Measurements from ENCODE around the gene NUDT14. TPM values are rescaled to one million over a fixed set of nuclear protein-coding genes. Genes with fewer than 3 reads are reported as not detected.

Gene NUDT14
- total and polyA plus RNA-seq, 2 of the 4 experiments (the other 2 are of a cell fraction): 5.6 to 9.3 TPM

GRCh38 chr14:105181549-105182295 is 610 bp upstream of the NUDT14 start:
- Histone ChIP-seq H3K79me1 (ENCODE audit: low read depth in 1 of 2, low read length in 2 of 2) (no peaks in the 10 kb centered on the region), H3K23ac (ENCODE audit: low read depth, low read length) (no peak overlapping the region), H2BK5ac (ENCODE audit: low read depth, low read length, poor library complexity, severe bottlenecking) (no peak overlapping the region), H4K5ac (ENCODE audit: low read depth, low read length) (no peak overlapping the region), H3K18ac (ENCODE audit: low read depth, low read length) (no peak overlapping the region), H3K4ac (ENCODE audit: low read depth, low read length) (no peak overlapping the region), H3K27ac (ENCODE audit: insufficient read depth, low read length) (no peak overlapping the region), H3K9ac (ENCODE audit: low read depth, low read length) (no peak overlapping the region), H2BK15ac (ENCODE audit: low read depth, low read length) (no peak overlapping the region), H4K91ac (ENCODE audit: insufficient read depth, low read depth, low read length) (no peak overlapping the region), H2BK120ac (ENCODE audit: low read depth, low read length) (no peak overlapping the region), H3K4me3 (ENCODE audit: insufficient read depth, low read depth, low read length) (no peak overlapping the region), H3K9me3 (ENCODE audit: control insufficient read depth, insufficient read depth, low read length) (no peaks in the 10 kb centered on the region), H2AK9ac (replicated peaks; ENCODE audit: low read depth, low read length, poor library complexity) (no peak overlapping the region), H2AFZ (replicated peaks; ENCODE audit: low read length, poor library complexity) (peak overlapping the region; percentile 71), H3K9me1 (ENCODE audit: insufficient read depth, low read length) (no peaks in the 10 kb centered on the region), H3K4me2 (ENCODE audit: low read depth, low read length) (no peak overlapping the region), H3K4me1 (ENCODE audit: control insufficient read depth, insufficient read depth, low read length) (peaks cover 2% of the 10 kb centered on the region; the same call in 1 of the 2 replicates), H3K27me3 (ENCODE audit: control insufficient read depth, insufficient read depth, low read length) (peaks cover 17% of the 10 kb centered on the region; the same call in 1 of the 2 replicates), H3K56ac (ENCODE audit: extremely low read depth, insufficient read depth, low read length) (no peak overlapping the region), H2BK20ac (ENCODE audit: low read depth, low read length) (no peak overlapping the region), H4K20me1 (ENCODE audit: insufficient read depth, low read length) (peaks cover 4% of the 10 kb centered on the region; the same call in 1 of the 2 replicates), H3K14ac (replicated peaks; ENCODE audit: low read depth, low read length) (no peak overlapping the region), H3K36me3 (ENCODE audit: control insufficient read depth, insufficient read depth, low read length) (no peaks in the 10 kb centered on the region), H4K8ac (ENCODE audit: low read depth in 2 of 2, low read length in 2 of 2) (no peak overlapping the region), H2AK5ac (ENCODE audit: low read depth, low read length) (no peak overlapping the region)
- in situ Hi-C loops (cut with MboI; ENCODE audit: low sequenced_read_pairs) (no loop called here), dilution Hi-C loops (cut with HindIII; ENCODE audit: low sequenced_read_pairs, unreplicated experiment) (no loop called here), intact Hi-C loops (cut with micrococcal nuclease) (loop anchor here (5.0 kb wide), 1 partner anchor 89 kb away; no protein-coding TSS in a partner anchor)
- DNase-seq (no peak), ATAC-seq (ENCODE audit: low read depth) (no peak)
- TF ChIP-seq ELK1 (IDR thresholded peaks at IDR 0.05; ENCODE audit: borderline replicate concordance, low read depth, low read length) (no peak), CHD1 (IDR thresholded peaks at IDR 0.05; ENCODE audit: low read depth, low read length) (no peak), USF2 (IDR thresholded peaks at IDR 0.05; ENCODE audit: low read depth, low read length) (no peak), MXI1 (IDR thresholded peaks at IDR 0.05; ENCODE audit: borderline replicate concordance, low read depth, low read length) (no peak), BHLHE40 (IDR thresholded peaks at IDR 0.05; ENCODE audit: low read depth, low read length) (no peak), SMC3 (IDR thresholded peaks at IDR 0.05; ENCODE audit: low read depth, low read length) (no peak), MAZ (IDR thresholded peaks at IDR 0.05; ENCODE audit: borderline replicate concordance, low read depth, low read length) (no peak), FOS (IDR thresholded peaks at IDR 0.05; ENCODE audit: low read depth, low read length) (no peak), CEBPB (IDR thresholded peaks at IDR 0.05; ENCODE audit: low read depth, low read length) (no peak), POLR2A (IDR thresholded peaks at IDR 0.05; ENCODE audit: low read depth, low read length) (no peak)
- 45% methylated on average over 10 of the region's 21 CpGs; no CpG with 5 or more reads in 1 of the 2 experiments for WGBS, 2 experiments (ENCODE audit: extremely low coverage in 2 of 2, insufficient read length in 1 of 2)
- BruUV-seq (replicated peaks): no TSS peak
- CTCF ChIA-PET: no interaction called here
- POLR2A ChIA-PET (ENCODE audit: unreplicated experiment): no interaction called here
